GM04503 (cell line): ENCODE data around the gene OPRM1.
"Not testable (repeated sequence)": the region's sequence is repeated elsewhere in the genome, so short reads cannot be mapped to it uniquely, and the experiment has no call there.

ENCODE experiments used
- DNase-seq: peaks from one replicate; pipeline ENCODE4 v3.0.0-alpha.2; 2012; ENCODE audit warnings: low read depth

The OPRM1 gene

DNA sequence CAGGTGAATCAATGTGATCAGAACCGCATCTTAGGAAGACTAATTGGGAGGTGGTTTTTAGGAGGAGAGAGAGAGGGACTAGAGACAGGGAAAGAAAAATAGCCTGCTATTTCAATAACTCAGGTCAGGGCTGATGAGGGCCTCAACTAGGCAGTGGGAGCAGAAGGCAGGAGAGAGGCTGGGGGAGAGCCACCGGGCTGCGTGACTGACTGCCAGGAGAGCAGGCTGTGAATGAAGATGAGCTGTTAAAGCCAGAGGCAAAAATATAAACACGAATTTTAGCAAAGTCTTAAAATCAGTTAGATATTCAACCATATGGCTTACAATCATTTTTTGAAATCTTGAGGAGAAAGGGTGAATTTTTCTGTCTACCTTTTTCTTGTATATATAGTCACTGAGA lies 168.0 kb downstream of the OPRM1 start:
- no peak for DNase-seq

DNA sequence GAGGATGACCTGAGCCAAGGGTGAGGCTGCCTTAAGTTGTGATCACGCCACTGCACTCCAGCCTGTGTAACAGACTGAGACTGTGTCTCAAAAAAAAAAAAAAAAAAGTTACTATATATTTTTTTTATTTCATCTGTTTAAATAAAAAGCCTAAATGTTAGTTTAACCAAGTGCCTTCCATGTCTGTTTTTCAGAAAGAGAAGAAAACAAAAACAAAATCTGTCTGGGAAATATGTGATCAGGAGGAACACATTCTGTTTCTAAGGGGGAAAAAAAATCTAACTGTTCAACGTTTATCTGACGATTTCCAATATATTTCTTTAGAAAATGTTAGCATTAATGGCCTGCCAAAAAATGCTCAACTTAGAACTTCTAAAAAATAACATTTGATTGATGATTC lies 170.5 kb downstream of the OPRM1 start:
- DNase-seq, result no peak

DNA sequence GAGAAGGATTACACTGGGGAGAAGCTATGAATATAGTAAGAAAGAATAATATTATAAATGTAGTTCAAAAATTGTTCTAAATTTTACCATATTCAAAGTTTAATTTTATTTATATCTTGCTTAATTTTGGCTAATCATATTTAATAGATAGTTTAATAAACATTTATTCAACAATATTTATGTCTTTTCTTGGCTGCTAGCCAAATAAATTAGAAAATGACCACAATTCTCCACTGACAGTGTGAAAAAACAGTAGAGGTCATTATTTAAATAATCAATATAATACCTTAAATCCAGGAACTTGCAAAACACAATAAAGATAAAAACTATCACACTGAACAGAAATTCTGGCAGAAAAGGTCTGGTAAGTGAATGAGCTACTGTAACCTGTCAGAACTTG lies 171.6 kb downstream of the OPRM1 start:
- no peak for DNase-seq

DNA sequence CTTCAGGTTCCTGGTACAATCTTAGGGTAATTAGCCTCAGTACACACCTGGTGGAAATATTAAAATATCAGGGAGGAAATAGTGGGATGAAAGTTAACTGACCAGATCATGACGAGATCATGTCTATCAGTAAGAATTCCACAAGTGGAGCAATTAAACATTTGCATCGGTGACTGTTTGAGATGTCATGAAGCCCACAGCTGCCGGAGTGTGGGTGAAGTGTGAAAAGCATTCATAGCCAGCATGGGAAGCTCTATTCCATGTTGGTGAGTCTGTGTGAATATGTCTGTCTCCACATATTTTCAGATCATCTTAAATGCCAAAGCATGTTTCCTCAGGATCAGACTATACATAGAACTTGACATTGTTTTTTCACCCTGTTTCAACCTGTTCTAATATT lies 174.7 kb downstream of the OPRM1 start:
- no peak for DNase-seq

DNA sequence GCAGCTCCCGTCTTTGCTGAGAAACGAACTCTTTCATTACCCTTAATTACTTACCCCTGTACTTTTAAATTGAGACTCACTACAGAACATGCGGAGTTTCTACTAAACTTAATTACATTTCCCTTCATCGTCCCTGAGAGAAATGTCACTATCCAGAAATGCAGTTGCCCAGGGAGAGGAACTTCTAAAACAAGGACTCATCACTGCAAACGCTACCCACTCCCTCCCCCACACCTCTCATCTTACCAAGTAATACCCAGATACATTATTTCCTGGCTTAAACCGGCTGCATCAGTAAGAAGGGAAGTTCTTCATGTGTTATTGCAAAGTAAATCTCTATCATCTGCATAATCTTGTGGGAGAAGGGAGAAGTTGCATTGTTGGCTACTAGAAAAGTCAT lies 179.3 kb downstream of the OPRM1 start:
- DNase-seq, result no peak

DNA sequence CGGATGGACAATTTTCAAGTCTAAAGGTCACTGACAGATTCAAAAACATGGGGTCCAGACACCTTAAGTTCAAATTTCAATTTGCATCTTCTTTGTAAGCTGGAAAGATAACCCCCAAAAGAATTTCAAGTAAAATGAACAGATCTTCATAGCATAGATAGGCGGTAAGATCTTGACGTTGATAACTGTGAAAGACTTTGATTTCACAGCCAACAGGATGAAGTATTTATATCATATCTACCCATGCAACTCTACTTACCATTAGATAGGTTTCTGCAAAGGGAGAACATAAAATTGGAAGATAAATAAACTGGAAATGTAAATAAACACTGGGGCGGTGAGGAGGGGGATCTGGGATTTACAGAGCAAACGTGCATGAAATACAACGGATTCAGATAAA lies 179.7 kb downstream of the OPRM1 start:
- no peak for DNase-seq

DNA sequence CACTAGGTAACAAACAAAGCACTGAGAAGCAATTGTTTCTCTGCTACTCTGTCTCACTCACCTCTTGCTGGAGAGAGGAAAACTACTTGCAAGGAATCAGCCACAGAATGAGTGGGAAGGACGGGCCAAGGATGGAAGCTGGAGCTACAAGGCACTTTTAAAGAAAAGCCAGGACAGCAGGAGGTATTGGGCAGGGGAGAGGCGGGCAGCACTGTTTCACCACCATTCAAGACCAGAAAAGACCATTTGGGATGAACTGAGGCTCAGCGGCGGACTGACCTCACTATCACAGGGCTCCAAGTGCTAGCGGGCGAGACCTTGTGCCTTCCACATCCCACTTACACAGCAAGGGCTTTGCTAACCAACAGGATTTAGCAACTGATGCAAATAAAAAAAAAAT lies 180.2 kb downstream of the OPRM1 start:
- DNase-seq, result no peak

DNA sequence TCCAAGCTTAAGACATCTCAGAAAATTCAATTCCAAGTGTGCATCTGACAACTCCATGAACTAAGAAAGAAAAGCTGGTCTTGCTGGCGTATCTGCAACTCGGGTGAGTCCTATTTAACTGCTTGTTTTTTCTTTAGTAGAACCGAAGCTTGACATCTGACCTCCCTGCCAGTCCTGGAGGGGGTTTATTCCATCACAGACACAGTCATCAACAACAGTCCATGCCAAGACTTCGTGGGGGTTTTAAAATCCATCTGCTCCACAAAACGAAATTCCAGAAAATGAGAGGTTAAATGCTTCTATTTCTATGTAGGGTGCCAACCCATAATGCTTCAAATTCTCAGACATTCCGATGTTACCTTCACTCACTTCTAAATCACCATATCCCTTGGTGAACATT lies 183.7 kb downstream of the OPRM1 start:
- no peak for DNase-seq

DNA sequence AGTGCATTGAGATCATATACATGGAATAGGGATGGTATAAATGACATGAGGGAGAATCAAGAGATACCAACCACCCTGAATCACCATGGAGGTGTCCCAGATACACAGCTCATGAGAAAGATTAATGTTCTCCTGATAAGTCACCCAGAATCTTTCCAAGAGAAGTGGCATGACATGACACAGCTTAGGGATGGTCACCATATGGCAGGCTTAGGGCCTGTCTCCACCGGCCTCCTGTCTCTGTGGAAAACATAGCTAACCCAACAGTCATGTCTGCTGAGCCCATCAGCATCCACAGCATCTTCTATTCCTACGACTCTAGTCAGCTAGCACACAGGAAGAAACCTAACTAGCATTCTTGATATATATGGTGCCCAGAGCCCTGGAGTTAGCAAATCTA lies 184.3 kb downstream of the OPRM1 start:
- DNase-seq, result no peak

DNA sequence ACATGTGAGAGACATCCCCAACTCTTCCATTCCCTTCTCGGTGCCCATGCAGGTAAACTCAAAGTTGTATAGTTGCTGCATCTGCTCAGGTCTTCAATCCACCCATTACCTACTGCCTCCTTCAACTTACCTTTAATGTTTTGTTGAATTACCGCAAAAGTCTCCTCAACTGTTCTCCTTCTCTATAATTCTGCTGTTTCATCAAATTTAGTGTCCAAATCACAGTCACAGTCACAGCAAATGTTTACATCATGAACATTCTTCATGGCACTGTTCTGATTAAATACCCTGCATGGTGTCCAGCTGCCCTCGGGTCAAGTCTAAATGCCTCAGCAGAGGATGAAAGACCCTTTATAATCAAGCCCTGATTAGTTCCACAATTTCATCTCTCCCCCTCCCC lies 187.4 kb downstream of the OPRM1 start:
- no peak for DNase-seq

DNA sequence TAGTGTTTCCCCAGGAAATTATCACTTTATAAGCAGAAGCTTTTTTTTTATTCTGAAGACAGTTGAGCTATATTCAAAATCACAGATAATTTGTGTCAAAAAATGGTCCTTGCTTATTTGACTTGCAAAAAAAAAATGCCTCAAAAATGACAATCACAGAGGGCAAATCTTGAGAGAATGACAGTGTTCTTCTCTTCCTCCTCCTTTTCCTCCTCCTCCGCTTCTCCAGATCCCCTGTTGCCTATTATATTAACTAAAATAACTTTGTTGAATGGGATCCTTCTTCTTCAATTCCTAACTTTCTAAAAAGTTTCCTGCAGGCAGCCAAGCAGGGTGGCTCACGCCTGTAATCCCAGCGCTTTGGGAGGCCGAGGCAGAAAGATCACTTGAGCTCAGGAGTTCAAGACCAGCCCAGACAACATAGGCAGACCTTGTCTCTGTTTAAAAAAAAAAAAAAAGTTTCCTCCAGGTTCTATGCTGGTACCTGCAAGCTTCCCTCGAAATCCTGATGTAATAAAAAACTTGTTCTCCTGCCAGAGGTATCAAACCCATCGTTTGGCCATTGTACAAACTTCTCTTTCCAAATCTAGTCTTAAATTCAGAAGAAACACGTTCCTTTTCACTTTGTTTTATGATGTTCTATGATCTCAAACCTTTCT lies 189.0 kb downstream of the OPRM1 start:
- no peak for DNase-seq

DNA sequence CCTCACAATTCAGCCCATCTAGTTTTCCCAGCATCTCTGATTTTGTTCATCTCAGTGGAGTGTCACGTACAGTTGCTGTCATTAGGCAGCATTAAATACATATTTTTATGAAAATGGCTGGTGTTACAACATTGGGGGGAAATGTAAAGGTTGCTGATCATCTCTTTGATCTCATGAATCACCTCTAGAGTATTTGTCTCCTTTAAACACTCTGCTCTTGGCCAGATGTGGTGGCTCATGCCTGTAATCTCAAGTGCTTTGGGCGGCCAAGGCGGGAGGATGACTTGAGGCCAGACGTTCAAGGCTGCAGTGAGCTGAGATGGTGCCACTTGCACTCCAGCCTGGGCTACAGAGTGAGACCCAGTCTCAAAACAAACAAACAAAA lies 189.5 kb downstream of the OPRM1 start:
- DNase-seq, result no peak

DNA sequence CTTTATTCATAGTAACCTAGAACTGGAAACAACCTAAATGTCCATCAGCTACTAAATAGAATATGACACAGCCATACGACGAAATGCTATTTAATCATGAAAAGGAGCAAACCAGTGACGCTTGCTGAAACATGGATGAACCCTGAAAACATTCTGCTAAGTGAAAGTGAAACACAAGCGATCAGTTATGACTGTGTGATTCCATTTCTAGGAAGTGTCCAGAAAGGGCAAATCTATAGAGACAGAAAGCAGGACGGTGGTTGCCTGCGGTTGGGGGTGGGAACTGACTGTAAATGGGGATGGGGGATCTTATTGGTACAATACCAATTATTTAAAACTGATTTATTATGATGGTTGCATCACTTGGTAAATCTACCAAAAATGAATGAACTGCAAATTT lies 190.7 kb downstream of the OPRM1 start:
- DNase-seq, result no peak

DNA sequence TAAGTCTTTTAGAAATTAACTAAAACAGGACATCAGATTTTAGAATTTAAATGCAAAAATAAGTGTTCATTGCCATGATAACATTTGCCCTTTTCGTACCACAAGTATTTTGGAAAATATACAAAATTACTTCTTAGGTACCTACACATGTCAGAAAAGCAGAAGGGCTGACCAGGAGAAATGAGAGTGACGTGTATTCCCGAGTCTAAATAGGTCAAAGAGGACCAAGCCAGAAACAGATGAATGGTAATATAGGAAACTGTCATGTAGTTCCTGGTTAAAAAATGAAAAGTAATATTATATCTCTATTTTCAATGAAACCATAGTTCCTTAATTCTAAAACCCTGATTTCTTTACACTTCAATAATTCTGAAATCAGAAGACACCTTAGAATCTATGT lies 191.4 kb downstream of the OPRM1 start:
- no peak for DNase-seq

DNA sequence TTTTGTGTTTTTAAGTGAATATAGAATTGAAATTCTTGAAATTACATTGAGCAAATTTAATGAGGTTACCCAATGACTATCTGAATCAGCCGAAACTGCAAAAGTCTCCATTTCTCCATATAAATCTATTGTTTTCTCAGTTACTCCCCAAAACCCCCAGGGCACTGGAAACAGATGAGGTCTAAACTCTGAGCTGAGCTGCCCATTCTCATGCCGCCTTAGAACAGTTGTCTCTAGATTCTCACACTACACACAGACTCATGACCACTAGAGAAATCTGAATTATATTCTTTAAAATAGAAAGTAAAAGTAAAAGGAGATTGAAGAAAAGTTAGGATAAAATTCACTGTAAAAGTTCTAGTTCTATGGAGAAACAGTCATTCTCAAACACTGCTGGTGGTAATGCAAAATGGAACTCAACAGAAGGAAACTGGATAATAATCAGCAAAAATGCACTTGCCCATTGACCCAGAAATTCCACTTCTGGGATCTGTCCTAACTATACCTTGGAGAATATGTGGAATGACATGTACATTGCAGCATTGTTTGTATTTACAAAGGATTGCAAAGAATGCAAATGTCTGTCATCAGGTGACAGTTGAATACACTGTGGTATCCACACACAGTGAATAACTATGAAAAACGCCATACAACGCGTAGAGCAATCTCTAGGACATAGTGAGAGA lies 192.0 kb downstream of the OPRM1 start:
- no peak for DNase-seq

DNA sequence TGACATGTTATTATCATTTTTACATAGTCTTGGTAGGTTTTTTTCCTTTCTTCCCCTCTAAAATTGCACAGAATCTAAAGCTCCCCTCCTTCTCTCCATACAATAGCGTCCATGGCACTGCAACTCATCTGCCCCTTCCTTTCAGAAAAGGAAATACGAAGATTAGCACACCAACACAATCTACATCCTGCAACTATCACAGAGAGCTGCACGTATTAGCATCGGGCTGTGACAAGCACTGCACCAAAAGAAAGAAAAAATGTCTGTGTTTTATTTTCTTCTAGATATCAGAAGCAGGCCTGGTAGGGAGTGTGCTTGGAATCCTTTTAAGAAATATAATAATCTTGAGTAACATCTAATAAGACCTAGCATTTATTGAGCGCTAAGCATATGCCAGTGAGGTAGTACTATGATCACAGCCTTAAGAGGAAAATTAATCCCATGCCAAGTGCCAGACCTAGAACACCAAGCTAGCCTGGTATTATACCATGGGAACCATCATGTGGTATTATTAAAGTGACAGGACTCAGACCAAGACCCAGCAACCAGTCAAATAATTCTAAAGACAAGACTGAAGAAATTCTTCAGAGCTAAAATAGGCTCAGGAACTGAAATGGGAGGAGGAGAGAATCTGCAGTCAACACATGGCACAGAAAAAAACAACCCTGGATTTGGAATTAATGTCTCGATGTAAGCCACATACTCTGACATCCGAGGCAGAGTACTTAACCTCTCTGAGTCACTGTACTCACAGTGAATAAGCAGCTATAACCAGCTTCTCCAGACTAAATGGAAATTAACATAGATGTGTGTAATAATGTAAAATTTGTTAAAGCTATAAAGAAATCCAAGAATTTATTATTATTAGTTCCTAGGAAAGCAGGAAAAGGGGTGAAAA lies 193.2 kb downstream of the OPRM1 start:
- no peak for DNase-seq

DNA sequence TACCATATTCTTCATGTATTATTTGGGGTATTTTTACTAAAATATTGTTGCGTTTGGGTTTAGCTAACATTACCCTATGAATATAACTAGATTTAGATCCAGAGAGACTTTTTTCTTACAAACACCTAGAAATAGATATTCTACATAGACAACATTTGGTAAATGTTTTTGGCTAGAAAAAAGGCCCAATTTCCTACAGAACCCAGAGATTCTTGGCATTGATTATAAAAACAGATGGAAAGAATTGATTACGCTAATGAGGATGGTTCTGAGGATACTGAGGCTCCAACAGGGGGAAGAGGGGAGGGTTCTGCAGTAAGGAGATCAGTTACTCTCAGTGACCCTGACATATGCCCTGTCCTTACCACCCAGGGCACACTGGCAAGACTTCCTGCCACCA lies 194.3 kb downstream of the OPRM1 start:
- no peak for DNase-seq

DNA sequence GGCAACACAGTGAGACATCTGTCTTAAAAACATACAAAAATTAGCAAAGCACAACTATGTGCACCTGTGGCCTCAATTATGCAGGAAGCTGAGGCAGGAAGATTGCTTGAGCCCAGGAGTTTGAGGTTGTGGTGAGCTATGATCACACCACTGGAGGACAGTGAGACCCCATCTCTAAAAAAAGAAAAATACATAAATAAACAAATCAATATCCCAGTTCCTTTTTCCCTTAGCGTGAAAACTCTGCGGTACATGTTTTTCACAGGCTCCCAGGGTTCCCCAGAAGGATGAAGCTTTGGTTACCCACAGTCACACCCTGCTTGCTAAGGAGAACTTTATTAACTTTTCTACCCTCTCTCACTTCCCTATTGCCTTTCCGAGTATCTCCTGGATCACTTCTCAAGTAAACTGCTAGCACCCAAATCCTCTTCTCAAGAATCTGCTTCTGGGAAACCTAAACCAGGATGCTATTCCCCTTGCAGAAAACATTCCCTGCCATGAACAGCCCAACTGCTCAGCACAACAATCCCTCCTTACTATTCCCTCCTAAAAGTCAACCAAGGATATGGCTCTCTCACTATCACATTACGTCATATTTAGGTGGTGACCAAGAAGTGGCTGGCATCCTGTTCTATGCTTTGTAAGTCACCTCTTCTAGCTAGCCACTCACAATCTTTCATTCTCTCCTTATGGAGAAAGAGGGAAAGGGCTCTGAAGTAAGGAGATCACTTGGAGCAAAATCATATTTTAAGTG lies 195.2 kb downstream of the OPRM1 start:
- no peak for DNase-seq

DNA sequence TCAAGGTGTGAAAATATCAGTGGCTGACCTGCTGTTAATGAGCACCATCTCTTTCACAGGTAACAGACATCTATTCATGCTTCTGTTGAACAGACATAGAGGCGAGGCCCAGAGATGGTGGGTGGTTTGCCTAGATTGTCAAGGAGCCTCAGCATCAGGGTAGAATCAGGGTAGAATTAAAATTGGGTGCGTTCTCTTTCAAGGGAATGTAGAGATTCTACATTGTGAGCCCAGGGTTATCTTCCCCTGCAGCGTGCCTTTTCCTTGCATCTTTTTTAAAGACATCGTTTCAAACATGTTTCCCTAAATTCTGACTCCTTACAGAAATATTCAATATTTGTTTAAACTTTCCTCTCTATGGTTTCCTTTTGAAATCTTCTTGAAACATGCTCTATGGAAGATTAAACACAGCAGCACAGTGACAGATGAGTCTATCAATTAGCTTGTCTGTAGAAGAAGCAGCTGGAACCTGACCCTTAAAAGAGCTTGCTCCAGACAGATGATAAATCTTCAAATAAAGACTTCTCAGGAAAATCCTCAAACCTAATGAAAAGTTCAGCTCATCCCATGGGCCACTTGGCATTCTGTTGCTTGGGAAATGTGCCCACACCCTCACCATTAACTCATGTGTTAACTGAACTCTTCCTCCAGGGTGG lies 197.7 kb downstream of the OPRM1 start:
- DNase-seq, result no peak

DNA sequence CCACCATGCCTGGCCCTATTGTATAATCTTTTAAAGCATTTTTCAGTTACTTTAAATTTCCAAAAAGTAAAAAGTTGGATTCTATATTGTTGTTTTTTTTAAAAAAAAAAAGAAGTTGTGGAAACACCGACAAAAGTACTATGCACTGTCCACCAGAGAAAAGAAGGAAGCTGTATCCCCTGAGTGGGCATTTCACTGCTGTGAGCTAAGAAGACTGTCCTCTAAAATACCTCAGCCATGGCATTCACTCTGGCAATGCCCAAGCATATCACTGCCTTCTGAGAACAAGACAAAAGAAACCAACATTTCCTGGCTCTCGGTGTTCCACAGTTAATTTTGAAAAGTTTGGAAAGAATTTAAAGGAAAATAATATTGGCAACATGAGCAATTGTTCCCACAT lies 199.8 kb downstream of the OPRM1 start:
- no peak for DNase-seq

DNA sequence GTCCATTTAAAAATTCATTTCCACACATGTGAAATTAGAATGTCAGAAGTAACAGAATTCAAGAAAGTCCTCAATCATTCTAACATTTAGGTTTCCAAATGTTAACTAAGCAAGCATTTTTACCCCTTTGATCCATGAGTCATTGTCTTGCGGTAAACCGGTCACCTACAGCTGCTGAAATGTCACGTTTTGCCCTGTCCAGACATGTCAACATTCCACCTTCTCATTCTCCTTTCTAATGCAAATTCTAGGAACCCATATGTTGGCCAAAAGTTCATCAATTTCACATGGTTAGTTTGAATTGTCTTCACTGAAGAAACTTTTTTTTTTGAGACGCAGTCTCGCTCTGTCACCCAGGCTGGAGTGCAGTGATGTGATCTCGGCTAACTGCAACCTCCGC lies 200.4 kb downstream of the OPRM1 start:
- no peak for DNase-seq

DNA sequence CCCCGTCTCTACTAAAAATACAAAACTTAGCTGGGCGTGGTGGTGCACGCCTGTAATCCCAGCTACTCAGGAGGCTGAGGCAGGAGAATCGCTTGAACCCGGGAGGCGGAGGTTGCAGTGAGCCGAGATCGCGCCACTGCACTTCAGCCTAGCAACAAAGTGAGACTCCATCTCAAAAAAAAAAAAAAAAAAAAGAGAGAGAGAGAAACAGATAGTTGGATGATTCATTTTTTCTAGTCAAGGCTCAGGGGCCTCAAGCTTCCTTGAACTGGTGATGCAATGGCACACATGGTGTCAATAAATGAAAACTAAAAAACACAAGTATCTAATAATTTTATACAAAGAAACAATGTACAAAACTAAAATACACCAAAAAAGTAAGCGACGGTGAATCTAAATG lies 202.0 kb downstream of the OPRM1 start:
- not testable (repeated sequence) for DNase-seq
